ENCODE results near the gene CTNNA1. TPM values are rescaled to one million over a fixed set of nuclear protein-coding genes. Genes with fewer than 3 reads are reported as not detected.

Gene CTNNA1
- total RNA-seq, 4 donors from 2014 or later = 256 to 405 (median 341) TPM

- 94 to 95% methylated on average over 4 of the region's 4 CpGs for WGBS, 2 donors
- Histone ChIP-seq H3K4me1 (no peaks in the 10 kb centered on the region), H3K36me3 (no peaks in the 10 kb centered on the region), H3K27ac (no peak overlapping the region), H3K4me3 (replicated peaks in 1 of 3) (no peak overlapping the region), H3K9me3 (no peaks in the 10 kb centered on the region), H3K27me3 (no peaks in the 10 kb centered on the region)
- TF ChIP-seq CTCF (IDR thresholded peaks at IDR 0.05) = no peak
- TF ChIP-seq POLR2A (IDR thresholded peaks at IDR 0.05) = no peak
- DNase-seq = no peak
- intact Hi-C loops (cut with DNase I) = no loop called here
Measured at GRCh38 chr5:138819081-138819480, 65.9 kb downstream of the CTNNA1 start.

DNA sequence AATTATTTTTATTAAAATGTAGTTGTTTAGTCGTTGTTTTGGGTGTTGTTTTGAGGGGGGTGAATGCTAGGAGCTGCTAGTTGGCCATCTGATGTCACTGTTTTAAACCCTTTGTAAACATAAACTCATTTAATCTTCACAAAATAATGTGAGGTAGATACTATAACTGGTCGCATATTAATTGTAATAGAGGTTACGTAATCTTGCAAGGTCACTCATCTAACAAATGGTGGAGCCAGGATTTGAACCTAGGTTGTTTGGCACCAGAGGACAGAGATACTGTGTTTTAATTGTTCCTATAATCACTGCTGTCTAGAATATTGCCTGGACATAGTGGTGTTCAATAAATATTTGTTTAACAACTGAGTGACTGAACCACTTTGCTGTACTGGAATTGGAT lies 67.5 kb downstream of the CTNNA1 start:
- DNase-seq = no peak
- Histone ChIP-seq H3K4me1 (no peaks in the 10 kb centered on the region), H3K9me3 (no peaks in the 10 kb centered on the region), H3K4me3 (replicated peaks in 1 of 3) (no peak overlapping the region), H3K36me3 (peaks cover 0 to 6% of the 10 kb centered on the region in 2 donors), H3K27me3 (no peaks in the 10 kb centered on the region), H3K27ac (no peak overlapping the region)
- 91 to 92% methylated on average over 3 of the region's 3 CpGs for WGBS, 2 donors
- intact Hi-C loops (cut with DNase I) = no loop called here
- TF ChIP-seq POLR2A (IDR thresholded peaks at IDR 0.05) = no peak
- TF ChIP-seq CTCF (IDR thresholded peaks at IDR 0.05) = no peak

GRCh38 chr5:138824516-138824915 lies 71.3 kb downstream of the CTNNA1 start:
- Histone ChIP-seq H3K4me1 (no peaks in the 10 kb centered on the region), H3K36me3 (peaks cover 14 to 15% of the 10 kb centered on the region in 2 donors), H3K27ac (no peak overlapping the region), H3K4me3 (replicated peaks in 1 of 3) (no peak overlapping the region), H3K9me3 (no peaks in the 10 kb centered on the region), H3K27me3 (no peaks in the 10 kb centered on the region)
- intact Hi-C loops (cut with DNase I) = no loop called here
- no peak for DNase-seq
- WGBS, 2 donors = 81 to 82% methylated on average over 6 to 7 of the region's 7 CpGs
- no peak for TF ChIP-seq CTCF (IDR thresholded peaks at IDR 0.05)
- no peak for TF ChIP-seq POLR2A (IDR thresholded peaks at IDR 0.05)

DNA sequence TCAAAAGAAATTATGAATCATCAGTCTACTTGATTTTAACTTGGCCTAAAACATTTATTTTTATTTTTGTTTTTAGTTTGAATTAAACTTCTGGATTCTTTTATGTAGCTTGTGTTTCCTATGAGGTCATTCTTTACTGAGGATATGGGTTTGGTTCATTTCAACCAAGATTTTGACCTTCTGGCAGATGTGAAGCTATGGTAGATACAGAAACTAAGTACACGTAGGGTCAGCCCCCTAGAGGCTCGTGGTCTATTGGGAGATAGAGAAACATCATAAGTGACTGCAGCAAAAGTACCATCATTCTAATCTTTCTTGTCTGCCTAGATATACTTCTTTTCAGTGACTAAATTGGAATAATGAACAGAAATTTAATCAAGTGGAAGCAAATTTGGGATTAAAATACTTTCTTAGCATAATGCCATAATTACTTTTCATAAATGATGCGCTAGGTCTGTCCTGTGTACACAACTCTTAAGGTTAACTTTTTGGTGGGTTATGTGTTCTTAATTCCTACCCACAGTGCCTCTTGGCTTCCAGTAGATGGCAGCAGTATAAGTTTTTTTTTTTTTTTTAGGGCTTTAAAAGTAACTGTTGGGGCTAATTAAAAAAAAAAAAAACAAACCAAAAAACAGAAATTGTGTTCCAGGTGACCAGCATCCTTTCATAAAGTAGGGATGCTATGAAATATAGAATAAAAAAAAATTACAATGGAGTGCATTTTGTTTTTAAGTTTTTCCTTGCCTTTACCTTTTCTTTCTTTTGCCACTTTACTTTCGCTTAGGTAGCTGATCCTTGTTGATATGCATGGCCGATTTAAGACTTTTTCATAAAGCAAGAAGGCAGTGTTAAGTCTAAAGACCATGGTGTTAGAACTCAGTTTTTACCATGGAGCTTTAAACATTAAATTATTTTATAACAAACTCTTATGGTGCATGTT lies 72.0 kb downstream of the CTNNA1 start:
- H3K27me3 ChIP-seq = no peaks in the 10 kb centered on the region
- WGBS, 2 donors = 55 to 62% methylated on average over 5 of the region's 5 CpGs
- peaks cover 14 to 15% of the 10 kb centered on the region in 2 donors for H3K36me3 ChIP-seq
- intact Hi-C loops (cut with DNase I) = no loop called here
- TF ChIP-seq POLR2A (IDR thresholded peaks at IDR 0.05) = no peak
- TF ChIP-seq CTCF (IDR thresholded peaks at IDR 0.05) = peak in 4 of 6 experiments; percentile 33 to 60 (median 43)
- H3K4me1 ChIP-seq = no peaks in the 10 kb centered on the region
- H3K9me3 ChIP-seq = no peaks in the 10 kb centered on the region
- DNase-seq = no peak
- no peak overlapping the region for H3K4me3 ChIP-seq (replicated peaks in 1 of 3)
- no peak overlapping the region for H3K27ac ChIP-seq

DNA sequence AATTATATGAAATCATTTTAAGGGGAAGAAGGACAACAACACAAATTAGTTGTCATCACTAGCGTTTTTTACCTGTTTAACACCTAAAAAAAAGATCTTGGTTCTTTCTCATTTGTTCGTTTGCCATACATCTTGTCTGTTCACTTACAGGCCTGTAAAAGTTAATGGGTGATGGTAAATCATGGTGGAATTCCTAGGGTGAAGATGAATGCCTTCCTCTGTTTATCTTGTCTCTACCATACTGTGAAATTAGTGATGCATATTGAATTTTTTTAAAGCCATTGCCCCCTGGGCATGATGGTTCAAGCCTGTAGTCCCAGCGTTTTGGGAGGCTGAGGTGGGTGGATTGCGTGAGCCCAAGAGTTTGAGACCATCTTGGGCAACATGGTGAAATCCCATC lies 75.3 kb downstream of the CTNNA1 start:
- DNase-seq = no peak
- peaks cover 14 to 17% of the 10 kb centered on the region in 2 donors for H3K4me1 ChIP-seq
- H3K36me3 ChIP-seq = peaks cover 14 to 15% of the 10 kb centered on the region in 2 donors
- H3K9me3 ChIP-seq = no peaks in the 10 kb centered on the region
- intact Hi-C loops (cut with DNase I) = no loop called here
- H3K27me3 ChIP-seq = no peaks in the 10 kb centered on the region
- 85 to 86% methylated on average over 4 of the region's 4 CpGs for WGBS, 2 donors
- H3K4me3 ChIP-seq (replicated peaks in 1 of 3) = no peak overlapping the region
- TF ChIP-seq POLR2A (IDR thresholded peaks at IDR 0.05) (no peak), CTCF (IDR thresholded peaks at IDR 0.05) (no peak)
- H3K27ac ChIP-seq = no peak overlapping the region

Data from thyroid gland (tissue), 4 donors.